Ascending aorta (tissue), 2 donors: ENCODE results near the gene SCAF1. TPM values are rescaled to one million over a fixed set of nuclear protein-coding genes. Genes with fewer than 3 reads are reported as not detected.

Experiments used
- DNase-seq, 2 donors: peaks; one replicate each; pipeline ENCODE4 v3.0.0-alpha.2; 2019; ENCODE audit warnings: low spot score in 2 of 2
- H3K27ac ChIP-seq, 2 donors: fragments of 200-600 bp; sonication (generic); one replicate each; pipeline ENCODE4 v1.5.1; 2016 to 2017; ENCODE audit warnings: mild to moderate bottlenecking in 1 of 2
- H3K27me3 ChIP-seq: fragments of 200-600 bp; sonication (generic); one replicate; pipeline ENCODE4 v1.5.1; 2017
- H3K36me3 ChIP-seq, 2 donors: fragments of 200-600 bp; sonication (generic); one replicate each; pipeline ENCODE4 v1.5.1; 2016
- H3K4me1 ChIP-seq, 2 donors: fragments of 200-600 bp; sonication (generic); one replicate each; pipeline ENCODE4 v1.5.1; 2016 to 2017; ENCODE audit warnings: mild to moderate bottlenecking in 1 of 2
- H3K4me3 ChIP-seq, 2 donors: fragments of 200-600 bp; sonication (generic); one replicate each; pipeline ENCODE4 v1.5.1; 2016 to 2017; ENCODE audit warnings: mild to moderate bottlenecking in 1 of 2
- H3K9me3 ChIP-seq, 2 donors: fragments of 200-600 bp; sonication (generic); one replicate each; pipeline ENCODE4 v1.5.1; 2016
- intact Hi-C: fragments of 100-400 bp; cut with DNase I; formaldehyde crosslinking; loops from one replicate; pipeline ENCODE4 v1.15.1; 2023
- total RNA-seq: library from RNA; depleted of rRNA; stranded (reverse); fragments of >200 nt; gene quantifications from one replicate; pipeline ENCODE4 v1.1.0, GENCODE V29; 2016
- TF ChIP-seq, protein P1 (sequence below), 3 experiments: fragments of 200-600 bp in 2 of 3; fragments of 450-650 bp in 1 of 3; sonication (generic) in 2 of 3; IDR thresholded peaks; one replicate each; pipeline ENCODE4 v1.5.1; 2016 to 2019; ENCODE audit warnings: antibody characterized with exemption in 3 of 3, mild to moderate bottlenecking in 1 of 3, moderate library complexity in 1 of 3

The SCAF1 gene
- total RNA-seq, 1 donor from 2014 or later: 72.2 TPM

DNA sequence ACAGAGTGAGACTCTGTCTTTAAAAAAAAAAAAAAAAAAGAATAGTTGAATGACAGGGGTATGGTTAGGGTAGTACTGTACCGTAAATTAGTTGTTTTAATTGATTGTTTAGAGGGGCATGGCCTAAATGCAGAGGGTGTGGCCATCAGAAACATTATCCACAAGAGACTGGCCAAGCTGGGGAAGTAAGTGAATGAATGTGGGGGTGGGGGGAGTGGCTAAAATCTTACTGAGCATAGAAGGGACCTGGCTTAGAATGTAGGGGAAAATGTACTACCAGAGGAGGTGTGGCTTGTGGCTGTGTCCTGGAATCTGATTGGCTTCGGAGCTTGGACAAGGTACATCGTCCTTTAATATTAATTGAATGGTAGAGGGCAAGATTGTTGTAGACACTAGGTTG lies 27.5 kb downstream of the SCAF1 start:
- no peak overlapping the region for H3K4me3 ChIP-seq
- H3K4me1 ChIP-seq: peaks cover 0 to 13% of the 10 kb centered on the region in 2 donors
- H3K9me3 ChIP-seq: no peaks in the 10 kb centered on the region
- TF ChIP-seq, protein P1, sequence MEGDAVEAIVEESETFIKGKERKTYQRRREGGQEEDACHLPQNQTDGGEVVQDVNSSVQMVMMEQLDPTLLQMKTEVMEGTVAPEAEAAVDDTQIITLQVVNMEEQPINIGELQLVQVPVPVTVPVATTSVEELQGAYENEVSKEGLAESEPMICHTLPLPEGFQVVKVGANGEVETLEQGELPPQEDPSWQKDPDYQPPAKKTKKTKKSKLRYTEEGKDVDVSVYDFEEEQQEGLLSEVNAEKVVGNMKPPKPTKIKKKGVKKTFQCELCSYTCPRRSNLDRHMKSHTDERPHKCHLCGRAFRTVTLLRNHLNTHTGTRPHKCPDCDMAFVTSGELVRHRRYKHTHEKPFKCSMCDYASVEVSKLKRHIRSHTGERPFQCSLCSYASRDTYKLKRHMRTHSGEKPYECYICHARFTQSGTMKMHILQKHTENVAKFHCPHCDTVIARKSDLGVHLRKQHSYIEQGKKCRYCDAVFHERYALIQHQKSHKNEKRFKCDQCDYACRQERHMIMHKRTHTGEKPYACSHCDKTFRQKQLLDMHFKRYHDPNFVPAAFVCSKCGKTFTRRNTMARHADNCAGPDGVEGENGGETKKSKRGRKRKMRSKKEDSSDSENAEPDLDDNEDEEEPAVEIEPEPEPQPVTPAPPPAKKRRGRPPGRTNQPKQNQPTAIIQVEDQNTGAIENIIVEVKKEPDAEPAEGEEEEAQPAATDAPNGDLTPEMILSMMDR (IDR thresholded peaks at IDR 0.05): no peak
- no peaks in the 10 kb centered on the region for H3K36me3 ChIP-seq
- no peak overlapping the region for H3K27ac ChIP-seq
- H3K27me3 ChIP-seq: no peaks in the 10 kb centered on the region
- intact Hi-C loops: no loop called here
- no peak for DNase-seq

DNA sequence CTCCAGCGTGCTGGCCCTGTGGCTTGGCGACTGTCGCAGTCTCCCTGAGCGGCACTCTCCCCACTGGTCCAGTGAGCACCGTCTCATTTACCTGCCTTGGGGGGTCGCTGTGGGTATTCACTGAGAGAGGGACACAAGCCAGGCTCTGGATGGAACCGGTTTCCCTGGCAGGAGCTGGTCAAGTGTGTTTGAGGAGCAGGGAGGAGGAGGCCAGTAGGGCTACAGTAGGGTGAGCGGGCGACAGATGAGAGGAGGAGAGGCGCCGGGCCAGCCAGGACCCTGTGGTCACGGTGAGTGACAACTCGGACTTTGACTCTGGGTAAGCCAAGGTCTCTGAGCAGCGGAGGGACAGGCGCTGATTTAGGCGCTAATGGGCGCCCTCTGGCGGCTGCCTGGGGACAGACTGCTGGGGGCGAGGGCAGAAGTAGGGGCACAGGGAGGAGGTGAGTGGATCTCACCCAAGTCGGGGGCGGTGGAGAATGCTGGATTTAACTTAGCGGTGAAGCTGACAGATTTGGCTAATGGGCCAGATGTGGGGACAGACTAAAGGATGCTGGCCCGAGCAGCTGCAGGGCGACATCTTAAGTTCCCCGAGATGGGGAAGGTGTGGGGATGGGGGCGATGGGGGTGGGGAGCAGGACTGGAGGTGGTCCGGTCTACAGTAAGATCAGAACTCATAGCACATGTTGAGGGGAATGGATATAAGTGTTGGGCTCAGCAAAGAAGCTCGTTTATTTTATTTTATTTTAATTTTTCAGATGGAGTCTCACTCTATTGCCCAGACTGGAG lies 30.3 kb downstream of the SCAF1 start:
- Histone ChIP-seq H3K36me3 (no peaks in the 10 kb centered on the region), H3K4me1 (peaks cover 0 to 8% of the 10 kb centered on the region in 2 donors), H3K4me3 (peak overlapping the region in 1 of 2 donors; percentile 27), H3K27me3 (no peaks in the 10 kb centered on the region), H3K9me3 (no peaks in the 10 kb centered on the region), H3K27ac (peak overlapping the region; percentile 17 to 54)
- peak in 1 of 2 donors; percentile 87 for DNase-seq
- intact Hi-C loops: loop anchor here (10.0 kb wide), 1 partner anchor 1038 kb away; the partner anchor contains the start of gene DBP
- TF ChIP-seq, protein P1 (IDR thresholded peaks at IDR 0.05): peak; percentile 74 to 94 (median 91)

DNA sequence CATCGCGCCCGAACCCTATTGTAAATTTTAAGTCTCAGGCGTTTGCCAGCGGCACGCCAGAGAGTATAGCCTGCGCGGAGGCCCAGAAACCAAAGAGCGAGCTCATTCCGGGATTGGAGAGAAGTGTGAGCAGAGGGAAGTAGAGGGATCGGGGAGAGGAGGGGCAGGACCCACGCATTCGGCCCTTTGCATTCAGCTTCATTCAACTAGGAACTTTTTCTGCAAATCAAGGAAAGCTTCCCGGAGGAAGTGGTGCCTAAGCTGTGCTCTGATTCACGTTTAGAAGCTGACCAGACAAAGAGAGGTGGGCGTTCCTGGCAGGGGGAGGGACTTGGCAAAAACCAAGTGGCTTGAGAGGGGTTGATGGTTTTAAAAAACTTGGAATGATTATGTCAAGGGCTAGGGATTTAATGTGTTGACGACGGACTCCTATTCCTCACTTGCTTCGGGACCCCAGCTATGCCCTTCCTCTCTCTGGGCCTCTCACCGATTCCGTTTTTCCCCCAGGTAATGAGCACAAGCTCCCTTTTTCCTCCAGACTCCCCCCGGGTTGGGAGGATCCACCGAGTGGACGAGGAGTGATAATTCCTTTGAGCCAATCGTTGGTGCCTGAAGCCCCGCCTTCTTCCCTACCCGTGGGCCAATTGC lies 34.3 kb downstream of the SCAF1 start:
- intact Hi-C loops: loop anchor here (1.0 to 10.0 kb wide), 10 partner anchors 11 to 1041 kb away; partner anchors contain the start of genes ALDH16A1, BCL2L12, DBP and DKKL1
- TF ChIP-seq, protein P1 (IDR thresholded peaks at IDR 0.05): no peak
- Histone ChIP-seq H3K27me3 (no peaks in the 10 kb centered on the region), H3K4me1 (peaks cover 0 to 27% of the 10 kb centered on the region in 2 donors), H3K36me3 (peaks cover 0 to 4% of the 10 kb centered on the region in 2 donors), H3K27ac (peak overlapping the region; percentile 84 to 94), H3K4me3 (peak overlapping the region; percentile 51), H3K9me3 (no peaks in the 10 kb centered on the region)
- peak in 1 of 2 donors; percentile 89 for DNase-seq

DNA sequence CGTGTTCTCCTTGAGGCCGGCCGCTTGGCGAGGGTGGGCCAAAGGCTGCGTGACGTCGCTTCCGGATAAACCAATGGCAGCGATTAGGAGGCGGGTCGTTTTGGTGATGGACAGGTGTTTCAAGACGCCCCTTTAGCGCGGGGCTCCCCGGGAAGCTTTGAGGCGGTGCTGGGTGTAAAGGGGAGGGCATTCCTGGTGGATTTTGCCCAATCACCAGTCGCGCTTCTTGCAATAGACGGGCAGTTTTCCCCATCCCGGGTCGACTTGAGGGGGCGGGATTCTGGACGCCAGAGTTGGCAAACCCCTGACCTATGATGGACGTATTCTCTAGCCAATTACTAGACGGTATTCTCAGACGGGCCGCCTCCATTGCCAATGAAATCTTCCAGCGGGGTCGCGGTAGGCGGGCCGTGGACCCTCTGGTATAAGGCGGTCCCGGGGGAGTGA lies 34.8 kb downstream of the SCAF1 start:
- H3K9me3 ChIP-seq: no peaks in the 10 kb centered on the region
- intact Hi-C loops: loop anchor here (1.0 to 10.0 kb wide), 11 partner anchors 12 to 1042 kb away; partner anchors contain the start of genes ALDH16A1, BCL2L12, DBP and DKKL1
- no peaks in the 10 kb centered on the region for H3K27me3 ChIP-seq
- peaks cover 3 to 10% of the 10 kb centered on the region in 2 donors for H3K36me3 ChIP-seq
- DNase-seq: peak; percentile 100
- peaks cover 0 to 27% of the 10 kb centered on the region in 2 donors for H3K4me1 ChIP-seq
- peak overlapping the region; percentile 95 to 97 for H3K4me3 ChIP-seq
- peak overlapping the region; percentile 93 to 94 for H3K27ac ChIP-seq
- TF ChIP-seq, protein P1 (IDR thresholded peaks at IDR 0.05): no peak

DNA sequence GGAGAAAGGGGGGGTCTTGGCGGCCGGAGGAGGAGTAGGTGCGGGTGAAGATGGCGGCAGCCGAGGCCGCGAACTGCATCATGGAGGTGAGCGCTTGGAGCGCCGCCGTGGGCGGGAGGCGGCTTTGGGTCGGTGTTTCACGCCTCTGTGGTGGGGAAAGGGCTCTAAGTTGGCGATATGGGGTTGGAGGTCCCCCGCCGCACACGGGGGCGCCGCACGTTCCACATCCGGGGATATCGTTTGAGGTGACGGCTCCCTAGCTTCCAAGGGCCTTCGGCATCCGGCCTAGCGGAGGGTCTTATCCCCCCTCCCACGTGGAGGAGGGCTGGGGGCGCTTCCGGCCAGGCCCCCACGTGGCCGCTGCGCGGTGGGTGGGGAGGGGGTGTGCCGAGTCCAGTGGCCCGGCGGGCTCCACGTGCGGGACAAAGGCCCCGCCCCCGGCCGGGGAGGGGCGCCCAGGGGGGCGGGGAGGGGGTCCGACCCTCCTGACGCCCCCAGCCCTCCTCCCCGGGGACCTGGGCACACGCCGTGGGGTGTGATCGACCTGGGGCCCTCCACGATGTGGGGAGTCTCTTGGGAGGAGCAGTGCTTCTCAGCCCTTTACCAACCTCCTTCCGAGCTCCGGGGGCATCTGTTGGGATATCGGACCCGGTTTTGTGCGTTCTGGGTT lies 35.4 kb downstream of the SCAF1 start, which contains the start of gene PRMT1:
Gene PRMT1, plus strand, starts transcription at position 41 of the 670 bp plus-strand sequence. Its CDS starts 10 bp downstream, at position 51.
- Histone ChIP-seq H3K36me3 (peaks cover 8 to 15% of the 10 kb centered on the region in 2 donors), H3K4me1 (peaks cover 0 to 23% of the 10 kb centered on the region in 2 donors), H3K4me3 (peak within 1 kb of the TSS; percentile 95 to 97), H3K9me3 (no peaks in the 10 kb centered on the region), H3K27ac (peak within 1 kb of the TSS; percentile 93 to 94), H3K27me3 (no peaks in the 10 kb centered on the region)
- intact Hi-C loops: loop anchor here (1.0 to 10.0 kb wide), 9 partner anchors 37 to 1043 kb away; partner anchors contain the start of genes ALDH16A1, DBP, DKKL1 and MED25
- DNase-seq: no peak
- TF ChIP-seq, protein P1 (IDR thresholded peaks at IDR 0.05): no peak
